Thyroid gland (tissue), 4 donors: ENCODE data around the gene TPD52L2. TPM values are rescaled to one million over a fixed set of nuclear protein-coding genes. Genes with fewer than 3 reads are reported as not detected.

Source experiments
- microRNA counts, 2 donors: library from miRNA; unstranded; fragments of <30 nt; microRNA quantifications; one replicate each; lab custom pipeline; 2016 to 2017
- microRNA-seq: library from miRNA; unstranded; fragments of <30 nt; microRNA quantifications from one replicate; pipeline ENCODE4, GENCODE V29; 2016
- small RNA-seq: library from RNA; depleted of rRNA; stranded (forward); fragments of <200 nt; gene quantifications from one replicate; pipeline ENCODE3, GENCODE V24; 2016
- total RNA-seq, 4 donors: library from RNA; depleted of rRNA; stranded (reverse); fragments of >200 nt; gene quantifications; one replicate each; pipeline ENCODE4 v1.2.3, GENCODE V29; 2016

The TPD52L2 gene
- total RNA-seq, 4 donors from 2014 or later, result 69.4 to 93.3 (median 89.6) TPM

MicroRNAs within 50 kb of the gene (microRNA counts, 767-probe panel; counts per million panel counts)
- 0 counts per million in 2 donors for microRNA hsa-miR-1914-5p (lab: Ali Mortazavi, UCI)
- 0 counts per million in 2 donors for microRNA hsa-miR-941 (lab: Ali Mortazavi, UCI)

Small RNAs within 50 kb of the gene (microRNA-seq; reads per million reads assigned to microRNA genes)
- not detected for gene MIR1914
- not detected for gene MIR941-1
- not detected for gene MIR941-2
- not detected for gene MIR941-3
- gene MIR941-4, result not detected
- not detected for gene MIR941-5

Small RNAs within 50 kb of the gene (small RNA-seq; reads per million reads assigned to genes)
- gene MIR941-2 (not detected), gene MIR941-4 (not detected), gene MIR941-5 (not detected), gene RNU1-134P (not detected)

Other genes starting within 250 kb of the TPD52L2 start
- 10 to 100 TPM; 23.1 to 34.9 (median 29.9) TPM for gene GMEB2, start 238.2 kb upstream of the TPD52L2 start, total RNA-seq
- 10 to 100 TPM; 53.7 to 84.0 (median 66.1) TPM for gene STMN3, start 211.8 kb upstream of the TPD52L2 start, total RNA-seq
- gene RTEL1, start 207.0 kb upstream of the TPD52L2 start, total RNA-seq, result 10 to 100 TPM; 14.1 to 87.4 (median 54.2) TPM
- gene TNFRSF6B, start 168.6 kb upstream of the TPD52L2 start, total RNA-seq, result 10 to 100 TPM in 2 of 4 donors, 1 to 10 TPM in 2; 6.7 to 15.5 (median 10.5) TPM
- 10 to 100 TPM; 43.6 to 52.1 (median 46.7) TPM for gene ARFRP1, start 157.3 kb upstream of the TPD52L2 start, total RNA-seq
- 10 to 100 TPM; 27.7 to 36.3 (median 30.0) TPM for gene ZGPAT, start 157.2 kb upstream of the TPD52L2 start, total RNA-seq
- gene LIME1, start 128.6 kb upstream of the TPD52L2 start, total RNA-seq, result 10 to 100 TPM in 2 of 4 donors, 1 to 10 TPM in 2; 8.7 to 25.0 (median 11.5) TPM
- gene SLC2A4RG, start 125.5 kb upstream of the TPD52L2 start, total RNA-seq, result 10 to 100 TPM; 26.0 to 55.9 (median 39.3) TPM
- 10 to 100 TPM; 15.9 to 39.9 (median 27.7) TPM for gene ZBTB46, start 34.0 kb upstream of the TPD52L2 start, total RNA-seq
- not detected for gene ABHD16B, start 3.8 kb upstream of the TPD52L2 start, total RNA-seq
- gene DNAJC5, start 29.9 kb downstream of the TPD52L2 start, total RNA-seq, result 10 to 100 TPM; 38.4 to 87.4 (median 75.1) TPM
- gene UCKL1, start 91.1 kb downstream of the TPD52L2 start, total RNA-seq, result 10 to 100 TPM; 21.6 to 44.3 (median 29.3) TPM
- gene ZNF512B, start 104.7 kb downstream of the TPD52L2 start, total RNA-seq, result 10 to 100 TPM; 13.4 to 24.8 (median 19.0) TPM
- gene SAMD10, start 114.4 kb downstream of the TPD52L2 start, total RNA-seq, result 1 to 10 TPM; 1.1 to 6.4 (median 5.0) TPM
- gene PRPF6, start 115.9 kb downstream of the TPD52L2 start, total RNA-seq, result 10 to 100 TPM; 62.8 to 76.2 (median 70.1) TPM
- gene C20orf204, start 170.9 kb downstream of the TPD52L2 start, total RNA-seq, result 1 to 10 TPM in 1 of 4 donors, under 1 TPM in 3; 0.11 to 2.6 (median 0.59) TPM
- gene SOX18, start 184.4 kb downstream of the TPD52L2 start, total RNA-seq, result 10 to 100 TPM in 2 of 4 donors, 1 to 10 TPM in 2; 7.5 to 16.9 (median 10.6) TPM
- 10 to 100 TPM; 20.9 to 43.1 (median 24.4) TPM for gene TCEA2, start 197.9 kb downstream of the TPD52L2 start, total RNA-seq
- gene RGS19, start 214.2 kb downstream of the TPD52L2 start, total RNA-seq, result 10 to 100 TPM; 10.5 to 17.2 (median 13.4) TPM
- under 1 TPM; 0.54 to 0.94 (median 0.68) TPM for gene OPRL1, start 214.8 kb downstream of the TPD52L2 start, total RNA-seq
- gene LKAAEAR1, start 219.1 kb downstream of the TPD52L2 start, total RNA-seq, result 1 to 10 TPM in 2 of 4 donors, not detected in 2; 1.3 to 1.7 TPM
- gene NPBWR2, start 242.3 kb downstream of the TPD52L2 start, total RNA-seq, result not detected